IMR-90 (cell line): ENCODE measurements around the gene HNF1B. TPM values are rescaled to one million over a fixed set of nuclear protein-coding genes. Genes with fewer than 3 reads are reported as not detected.

Source experiments
- ATAC-seq: fragments of 200-7000 bp; cut with Tn5 transposase; 2 replicates; pipeline ENCODE4 v1.9.1; 2020; ENCODE audit warnings: low read depth, mild to moderate bottlenecking, moderate library complexity
- BruUV-seq: library from RNA; stranded (reverse); fragments of 400-500 nt; replicated peaks from 2 replicates; lab custom pipeline; 2021; lab: Mats Ljungman, UMichigan
- CTCF ChIA-PET: fragments of 300-600 bp; formaldehyde crosslinking; extraction: SDS; loops from one replicate; lab custom pipeline; 2021; ENCODE audit warnings: antibody characterized with exemption; lab: Yijun Ruan, JAX
- POLR2A ChIA-PET: fragments of 300-600 bp; sonication (Branson Sonifier 250); formaldehyde crosslinking; loops from one replicate; lab custom pipeline; 2022; ENCODE audit warnings: antibody characterized with exemption; ENCODE audit not compliant: unreplicated experiment; lab: Charles Lee
- DNase-seq: peaks from one replicate; pipeline ENCODE4 v3.0.0; 2013
- H2AFZ ChIP-seq: replicated peaks from 2 replicates; pipeline ENCODE3; 2013; ENCODE audit warnings: low read length, mild to moderate bottlenecking; ENCODE audit not compliant: poor library complexity
- H2AK5ac ChIP-seq: 2 replicates; pipeline ENCODE4 v1.6.1; 2013; ENCODE audit warnings: low read depth, low read length, inconsistent platforms
- H2AK9ac ChIP-seq: replicated peaks from 2 replicates; pipeline ENCODE3; 2013; ENCODE audit warnings: mild to moderate bottlenecking, low read depth, low read length, moderate library complexity; ENCODE audit not compliant: poor library complexity
- H2BK120ac ChIP-seq: 2 replicates; pipeline ENCODE4 v1.6.1; 2013; ENCODE audit warnings: low read depth, low read length, inconsistent platforms
- H2BK15ac ChIP-seq: 3 replicates; pipeline ENCODE4 v1.6.1; 2013; ENCODE audit warnings: low read depth, low read length, inconsistent platforms
- H2BK20ac ChIP-seq: 2 replicates; pipeline ENCODE4 v1.6.1; 2013; ENCODE audit warnings: low read depth, mild to moderate bottlenecking, inconsistent platforms, low read length, moderate library complexity
- H2BK5ac ChIP-seq: 2 replicates; pipeline ENCODE4 v1.6.1; 2013; ENCODE audit warnings: mild to moderate bottlenecking, low read depth, low read length, inconsistent platforms; ENCODE audit not compliant: poor library complexity, severe bottlenecking
- H3K14ac ChIP-seq: replicated peaks from 2 replicates; pipeline ENCODE4 v1.6.1; 2013; ENCODE audit warnings: low read depth, low read length, inconsistent platforms
- H3K18ac ChIP-seq: 2 replicates; pipeline ENCODE4 v1.6.1; 2013; ENCODE audit warnings: low read depth, low read length, control low read depth
- H3K23ac ChIP-seq: 2 replicates; pipeline ENCODE4 v1.6.1; 2013; ENCODE audit warnings: low read depth, low read length, inconsistent platforms
- H3K27ac ChIP-seq: 2 replicates; pipeline ENCODE4 v1.5.1; 2013; ENCODE audit warnings: mild to moderate bottlenecking, control low read depth, low read length; ENCODE audit not compliant: insufficient read depth
- H3K27me3 ChIP-seq: 2 replicates; pipeline ENCODE4 v1.6.1; 2013; ENCODE audit warnings: low read length; ENCODE audit not compliant: control insufficient read depth, insufficient read depth
- H3K36me3 ChIP-seq: 2 replicates; pipeline ENCODE4 v1.6.1; 2013; ENCODE audit warnings: low read length, mixed read lengths; ENCODE audit not compliant: control insufficient read depth, insufficient read depth
- H3K4ac ChIP-seq: 2 replicates; pipeline ENCODE4 v1.6.1; 2013; ENCODE audit warnings: low read depth, low read length, inconsistent platforms
- H3K4me1 ChIP-seq: 2 replicates; pipeline ENCODE4 v1.6.1; 2013; ENCODE audit warnings: low read length, mixed read lengths; ENCODE audit not compliant: control insufficient read depth, insufficient read depth
- H3K4me2 ChIP-seq: 2 replicates; pipeline ENCODE4 v1.6.1; 2013; ENCODE audit warnings: low read depth, mild to moderate bottlenecking, control low read depth, low read length, moderate library complexity
- H3K4me3 ChIP-seq: 2 replicates; pipeline ENCODE4 v1.5.1; 2013; ENCODE audit warnings: low read depth, mild to moderate bottlenecking, control low read depth, low read length, moderate library complexity; ENCODE audit not compliant: insufficient read depth
- H3K56ac ChIP-seq: 2 replicates; pipeline ENCODE4 v1.6.1; 2013; ENCODE audit warnings: low read length, inconsistent platforms; ENCODE audit not compliant: insufficient read depth; ENCODE audit errors: extremely low read depth
- H3K79me1 ChIP-seq, 2 experiments: 2 replicates each; pipeline ENCODE4 v1.6.1; 2013; ENCODE audit warnings: low read length in 2 of 2, inconsistent platforms in 1 of 2, low read depth in 1 of 2
- H3K9ac ChIP-seq: 2 replicates; pipeline ENCODE4 v1.6.1; 2013; ENCODE audit warnings: low read depth, low read length, control low read depth
- H3K9me1 ChIP-seq: 2 replicates; pipeline ENCODE4 v1.6.1; 2013; ENCODE audit warnings: low read length, inconsistent platforms; ENCODE audit not compliant: insufficient read depth
- H3K9me3 ChIP-seq: 2 replicates; pipeline ENCODE4 v1.6.1; 2013; ENCODE audit warnings: low read length; ENCODE audit not compliant: control insufficient read depth, insufficient read depth
- H4K20me1 ChIP-seq: 2 replicates; pipeline ENCODE4 v1.6.1; 2013; ENCODE audit warnings: low read length, inconsistent platforms; ENCODE audit not compliant: insufficient read depth
- H4K5ac ChIP-seq: 2 replicates; pipeline ENCODE4 v1.6.1; 2013; ENCODE audit warnings: mild to moderate bottlenecking, low read depth, low read length, control low read depth
- H4K8ac ChIP-seq, 2 experiments: 2 replicates each; pipeline ENCODE4 v1.6.1; 2013; ENCODE audit warnings: low read depth in 2 of 2, low read length in 2 of 2, control low read depth in 1 of 2, inconsistent platforms in 1 of 2
- H4K91ac ChIP-seq: 2 replicates; pipeline ENCODE4 v1.6.1; 2013; ENCODE audit warnings: low read depth, low read length, inconsistent platforms; ENCODE audit not compliant: insufficient read depth
- BHLHE40 ChIP-seq: fragments of 150-350 bp; IDR thresholded peaks from 2 replicates; pipeline ENCODE4 v1.6.1; 2016; ENCODE audit warnings: mild to moderate bottlenecking, low read depth, low read length
- CEBPB ChIP-seq: IDR thresholded peaks from 2 replicates; pipeline ENCODE4 v1.6.1; 2012; ENCODE audit warnings: low read depth, low read length, improper control_type of control experiment
- CHD1 ChIP-seq: IDR thresholded peaks from 2 replicates; pipeline ENCODE4 v1.6.1; 2012; ENCODE audit warnings: low read depth, low read length, improper control_type of control experiment
- ELK1 ChIP-seq: fragments of 150-350 bp; IDR thresholded peaks from 2 replicates; pipeline ENCODE4 v1.6.1; 2016; ENCODE audit warnings: low read depth, mild to moderate bottlenecking, low read length, moderate library complexity, borderline replicate concordance
- FOS ChIP-seq: fragments of 150-350 bp; IDR thresholded peaks from 2 replicates; pipeline ENCODE4 v1.6.1; 2016; ENCODE audit warnings: low read depth, low read length
- MAFK ChIP-seq: IDR thresholded peaks from 2 replicates; pipeline ENCODE4 v1.6.1; 2012; ENCODE audit warnings: low read depth, low read length, improper control_type of control experiment
- MAZ ChIP-seq: IDR thresholded peaks from 2 replicates; pipeline ENCODE4 v1.6.1; 2012; ENCODE audit warnings: low read depth, mild to moderate bottlenecking, low read length, improper control_type of control experiment, moderate library complexity, borderline replicate concordance
- MXI1 ChIP-seq: IDR thresholded peaks from 2 replicates; pipeline ENCODE4 v1.6.1; 2012; ENCODE audit warnings: low read depth, mild to moderate bottlenecking, low read length, moderate library complexity, borderline replicate concordance
- NFE2L2 ChIP-seq: fragments of 150-350 bp; IDR thresholded peaks from 2 replicates; pipeline ENCODE4 v1.6.1; 2016; ENCODE audit warnings: low read depth, mild to moderate bottlenecking, low read length
- POLR2A ChIP-seq: IDR thresholded peaks from 2 replicates; pipeline ENCODE4 v1.6.1; 2012; ENCODE audit warnings: mild to moderate bottlenecking, low read depth, low read length
- RAD21 ChIP-seq: IDR thresholded peaks from 2 replicates; pipeline ENCODE4 v1.6.1; 2012; ENCODE audit warnings: low read length, improper control_type of control experiment
- RCOR1 ChIP-seq: IDR thresholded peaks from 2 replicates; pipeline ENCODE4 v1.6.1; 2012; ENCODE audit warnings: mild to moderate bottlenecking, low read length, improper control_type of control experiment; ENCODE audit not compliant: insufficient replicate concordance
- RFX5 ChIP-seq: IDR thresholded peaks from 2 replicates; pipeline ENCODE4 v1.8.0; 2012; ENCODE audit warnings: low read depth, mild to moderate bottlenecking, low read length, moderate library complexity
- SMC3 ChIP-seq: fragments of 150-350 bp; IDR thresholded peaks from 2 replicates; pipeline ENCODE4 v1.6.1; 2016; ENCODE audit warnings: low read depth, mild to moderate bottlenecking, antibody characterized with exemption, low read length, moderate library complexity
- USF2 ChIP-seq: fragments of 150-350 bp; IDR thresholded peaks from 2 replicates; pipeline ENCODE4 v1.6.1; 2017; ENCODE audit warnings: mild to moderate bottlenecking, antibody characterized with exemption, low read length, low read depth
- WGBS, 2 experiments: methylation state at CpG; one replicate each; pipeline versions ENCODE4 v1.1.5 to v1.1.7; 2013; ENCODE audit warnings: missing lambda C conversion rate in 2 of 2; ENCODE audit not compliant: insufficient read length in 1 of 2; ENCODE audit errors: extremely low coverage in 2 of 2; 5-methylcytosine and 5-hydroxymethylcytosine counted together
- dilution Hi-C: fragments of 300-500 bp; cut with HindIII; formaldehyde crosslinking; loops from one replicate; pipeline ENCODE4 v1.14.3; 2018; ENCODE audit warnings: low sequenced_read_pairs; ENCODE audit not compliant: unreplicated experiment
- in situ Hi-C: fragments of 300-500 bp; cut with MboI; formaldehyde crosslinking; loops from 3 replicates; pipeline ENCODE4 v1.14.3; 2019; ENCODE audit warnings: low sequenced_read_pairs, inconsistent platforms, mixed read lengths
- intact Hi-C: fragments of 100-400 bp; cut with micrococcal nuclease; formaldehyde crosslinking; loops from 2 replicates; pipeline ENCODE4 v1.10.0; 2022
- polyA plus RNA-seq, 3 experiments: library from polyadenylated mRNA; depleted of rRNA; stranded (reverse); fragments of >200 nt; gene quantifications; 2 replicates each; pipeline ENCODE4 v1.2.3, GENCODE V29; 2012; ENCODE audit warnings: low replicate concordance in 1 of 3
- total RNA-seq: library from RNA; depleted of rRNA; stranded (reverse); fragments of >200 nt; gene quantifications from 2 replicates; pipeline ENCODE4 v1.2.3, GENCODE V29; 2012
- TF ChIP-seq, protein P1 (sequence below): conservative IDR thresholded peaks from 2 replicates; pipeline ENCODE4 v1.5.1; 2012; ENCODE audit warnings: mild to moderate bottlenecking, low read depth, low read length, improper control_type of control experiment

Gene HNF1B
- total and polyA plus RNA-seq, 2 of the 4 experiments (the other 2 are of a cell fraction): not detected

DNA sequence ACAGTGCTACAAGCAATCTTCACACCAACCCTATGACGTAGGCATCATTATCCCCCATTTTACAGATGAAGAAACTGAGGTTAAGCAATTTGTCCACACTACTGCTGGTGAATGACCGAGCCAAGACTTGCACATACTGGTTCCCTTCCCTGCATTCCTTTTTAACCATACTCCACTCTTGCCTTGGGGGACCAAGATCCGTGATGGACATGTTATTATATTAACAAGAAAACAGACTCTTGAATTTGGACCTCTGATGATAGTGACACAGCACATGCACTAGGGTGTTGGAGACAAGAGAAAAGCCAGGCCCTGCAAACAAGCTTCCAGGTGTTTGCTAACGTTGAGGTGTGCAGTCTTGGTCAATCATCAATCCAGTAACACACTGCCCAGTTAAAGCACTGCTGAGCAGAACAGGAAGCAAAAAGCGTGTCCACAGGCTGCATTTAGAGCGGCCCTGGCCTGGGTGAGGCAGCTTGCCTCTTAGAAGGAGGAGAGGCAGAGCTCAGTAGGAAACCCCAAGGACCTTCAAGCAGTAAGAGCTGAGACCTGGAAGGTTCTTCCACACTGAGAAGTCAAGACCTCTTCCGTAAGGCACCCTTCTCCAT, 36.7 kb downstream of the HNF1B start:
- ATAC-seq (no peak), DNase-seq (no peak)
- Histone ChIP-seq H2BK20ac (no peak overlapping the region), H3K9ac (no peak overlapping the region), H3K23ac (0 out of 2 replicates have a peak overlapping the region, but pooled peaks have one; percentile 12), H2BK15ac (no peak overlapping the region), H3K9me1 (peaks cover 8% of the 10 kb centered on the region), H2AK9ac (no peak overlapping the region), H4K5ac (no peak overlapping the region), H3K18ac (no peak overlapping the region), H3K27ac (no peak overlapping the region), H2AFZ (no peak overlapping the region), H3K56ac (no peak overlapping the region), H3K4ac (no peak overlapping the region), H4K91ac (no peak overlapping the region), H2BK5ac (no peak overlapping the region), H2BK120ac (no peak overlapping the region), H3K36me3 (no peaks in the 10 kb centered on the region), H3K79me1 (no peaks in the 10 kb centered on the region), H2AK5ac (no peak overlapping the region), H4K20me1 (no peaks in the 10 kb centered on the region), H3K14ac (0 out of 2 replicates have a peak overlapping the region, but pooled peaks have one; percentile 23), H4K8ac (no peak overlapping the region), H3K4me2 (no peak overlapping the region), H3K4me3 (no peak overlapping the region), H3K9me3 (no peaks in the 10 kb centered on the region), H3K27me3 (peaks cover 5% of the 10 kb centered on the region), H3K4me1 (peaks cover under 1% of the 10 kb centered on the region)
- ChIA-PET POLR2A (no interaction called here), CTCF (no interaction called here)
- TF ChIP-seq FOS (no peak), MAFK (no peak), RFX5 (no peak), RCOR1 (no peak), BHLHE40 (no peak), MXI1 (no peak), SMC3 (no peak), CEBPB (no peak), NFE2L2 (no peak), USF2 (no peak), MAZ (no peak), CHD1 (no peak), POLR2A (no peak), ELK1 (no peak), RAD21 (no peak)
- TF ChIP-seq, protein P1, sequence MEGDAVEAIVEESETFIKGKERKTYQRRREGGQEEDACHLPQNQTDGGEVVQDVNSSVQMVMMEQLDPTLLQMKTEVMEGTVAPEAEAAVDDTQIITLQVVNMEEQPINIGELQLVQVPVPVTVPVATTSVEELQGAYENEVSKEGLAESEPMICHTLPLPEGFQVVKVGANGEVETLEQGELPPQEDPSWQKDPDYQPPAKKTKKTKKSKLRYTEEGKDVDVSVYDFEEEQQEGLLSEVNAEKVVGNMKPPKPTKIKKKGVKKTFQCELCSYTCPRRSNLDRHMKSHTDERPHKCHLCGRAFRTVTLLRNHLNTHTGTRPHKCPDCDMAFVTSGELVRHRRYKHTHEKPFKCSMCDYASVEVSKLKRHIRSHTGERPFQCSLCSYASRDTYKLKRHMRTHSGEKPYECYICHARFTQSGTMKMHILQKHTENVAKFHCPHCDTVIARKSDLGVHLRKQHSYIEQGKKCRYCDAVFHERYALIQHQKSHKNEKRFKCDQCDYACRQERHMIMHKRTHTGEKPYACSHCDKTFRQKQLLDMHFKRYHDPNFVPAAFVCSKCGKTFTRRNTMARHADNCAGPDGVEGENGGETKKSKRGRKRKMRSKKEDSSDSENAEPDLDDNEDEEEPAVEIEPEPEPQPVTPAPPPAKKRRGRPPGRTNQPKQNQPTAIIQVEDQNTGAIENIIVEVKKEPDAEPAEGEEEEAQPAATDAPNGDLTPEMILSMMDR: no peak
- no TSS peak for BruUV-seq
- in situ Hi-C loops: no loop called here
- WGBS, 2 experiments: 80% methylated on average over 1 of the region's 7 CpGs; no CpG with 5 or more reads in 1 of the 2 experiments
- intact Hi-C loops: no loop called here
- dilution Hi-C loops: no loop called here
